Measurements from ENCODE around the gene PMS1.

GRCh38 chr2:189835855-189836558 lies 51.8 kb downstream of the PMS1 start:
- TF ChIP-seq CTCF (IDR thresholded peaks at IDR 0.05; ENCODE audit: low read length) (no peak), EZH2 (IDR thresholded peaks at IDR 0.05; ENCODE audit: borderline replicate concordance, low read length) (no peak)

Measured in OCI-LY1 (cell line).